ENCODE measurements around the gene POU2AF2.

DNA sequence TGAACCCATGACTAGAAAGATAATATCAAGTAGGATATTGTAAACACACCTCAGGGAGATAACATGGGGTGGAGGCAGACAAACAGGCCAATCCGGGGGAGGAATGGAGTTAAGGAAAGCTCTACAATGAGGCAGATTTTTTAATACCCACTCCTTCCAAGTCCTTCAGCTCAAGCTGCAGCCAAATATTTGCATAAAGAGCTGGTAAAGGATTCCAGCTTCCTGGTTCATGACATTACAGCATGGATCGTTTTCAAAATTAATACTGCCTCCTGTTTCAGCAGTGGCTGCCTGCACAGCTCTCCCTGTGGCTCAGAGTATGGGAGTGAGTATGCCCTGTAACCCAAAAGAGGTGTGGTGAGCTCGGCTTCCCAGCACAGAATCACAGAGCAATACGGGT is 57.9 kb downstream of the POU2AF2 start:
- TF ChIP-seq, protein P1, sequence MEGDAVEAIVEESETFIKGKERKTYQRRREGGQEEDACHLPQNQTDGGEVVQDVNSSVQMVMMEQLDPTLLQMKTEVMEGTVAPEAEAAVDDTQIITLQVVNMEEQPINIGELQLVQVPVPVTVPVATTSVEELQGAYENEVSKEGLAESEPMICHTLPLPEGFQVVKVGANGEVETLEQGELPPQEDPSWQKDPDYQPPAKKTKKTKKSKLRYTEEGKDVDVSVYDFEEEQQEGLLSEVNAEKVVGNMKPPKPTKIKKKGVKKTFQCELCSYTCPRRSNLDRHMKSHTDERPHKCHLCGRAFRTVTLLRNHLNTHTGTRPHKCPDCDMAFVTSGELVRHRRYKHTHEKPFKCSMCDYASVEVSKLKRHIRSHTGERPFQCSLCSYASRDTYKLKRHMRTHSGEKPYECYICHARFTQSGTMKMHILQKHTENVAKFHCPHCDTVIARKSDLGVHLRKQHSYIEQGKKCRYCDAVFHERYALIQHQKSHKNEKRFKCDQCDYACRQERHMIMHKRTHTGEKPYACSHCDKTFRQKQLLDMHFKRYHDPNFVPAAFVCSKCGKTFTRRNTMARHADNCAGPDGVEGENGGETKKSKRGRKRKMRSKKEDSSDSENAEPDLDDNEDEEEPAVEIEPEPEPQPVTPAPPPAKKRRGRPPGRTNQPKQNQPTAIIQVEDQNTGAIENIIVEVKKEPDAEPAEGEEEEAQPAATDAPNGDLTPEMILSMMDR (conservative IDR thresholded peaks at IDR 0.05 in 1 of 2, IDR thresholded peaks at IDR 0.05 in 1 of 2; ENCODE audit: extremely low read depth in 1 of 2, insufficient read depth in 1 of 2, low read depth in 1 of 2, low read length in 2 of 2): no peak
- TF ChIP-seq EZH2 (IDR thresholded peaks at IDR 0.05; ENCODE audit: borderline replicate concordance, low read length): no peak
